Neural progenitor cell (in vitro differentiated cells): ENCODE data around the gene TMX4. TPM values are rescaled to one million over a fixed set of nuclear protein-coding genes. Genes with fewer than 3 reads are reported as not detected.

Experiments used
- DNase-seq: peaks from one replicate; pipeline ENCODE4 v3.0.0-alpha.2; 2016; ENCODE audit warnings: low spot score
- H2AFZ ChIP-seq: fragments of 200-600 bp; sonication (generic); replicated peaks from 2 replicates; pipeline ENCODE4 v1.6.1; 2016; ENCODE audit warnings: antibody characterized with exemption
- H3F3A ChIP-seq: fragments of 200-600 bp; sonication (generic); 2 replicates; pipeline ENCODE4 v1.6.1; 2016; ENCODE audit warnings: antibody characterized with exemption, low read depth
- H3K27ac ChIP-seq: fragments of 200-600 bp; sonication (generic); 2 replicates; pipeline ENCODE4 v1.5.1; 2016; ENCODE audit warnings: mild to moderate bottlenecking
- H3K27me3 ChIP-seq: fragments of 200-600 bp; sonication (generic); 2 replicates; pipeline ENCODE4 v1.6.1; 2016; ENCODE audit warnings: mild to moderate bottlenecking, moderate library complexity
- H3K36me3 ChIP-seq: fragments of 200-600 bp; sonication (generic); 2 replicates; pipeline ENCODE4 v1.5.1; 2016
- H3K4me1 ChIP-seq: fragments of 200-600 bp; sonication (generic); 2 replicates; pipeline ENCODE4 v1.6.1; 2016; ENCODE audit warnings: mixed run types
- H3K4me2 ChIP-seq: fragments of 200-600 bp; sonication (generic); 2 replicates; pipeline ENCODE4 v1.6.1; 2016
- H3K4me3 ChIP-seq: fragments of 200-600 bp; sonication (generic); 2 replicates; pipeline ENCODE4 v1.5.1; 2016
- H3K79me2 ChIP-seq: fragments of 200-600 bp; sonication (generic); 2 replicates; pipeline ENCODE4 v1.6.1; 2016; ENCODE audit warnings: low read depth
- H3K9ac ChIP-seq: fragments of 200-600 bp; sonication (generic); 2 replicates; pipeline ENCODE4 v1.6.1; 2016
- H3K9me3 ChIP-seq: fragments of 200-600 bp; sonication (generic); 2 replicates; pipeline ENCODE4 v1.5.1; 2016; ENCODE audit warnings: low read depth
- H4K20me1 ChIP-seq: fragments of 200-600 bp; sonication (generic); 2 replicates; pipeline ENCODE4 v1.6.1; 2016; ENCODE audit warnings: low read depth
- H3K27ac Mint-ChIP-seq: 3 replicates; pipeline ENCODE4 v1.8.0; 2021; ENCODE audit warnings: mixed read lengths
- H3K27me3 Mint-ChIP-seq: 2 replicates; pipeline ENCODE4 v1.8.0; 2022; ENCODE audit warnings: low read depth, mild to moderate bottlenecking, inconsistent platforms, moderate library complexity, mixed read lengths; ENCODE audit not compliant: insufficient read depth
- H3K36me3 Mint-ChIP-seq: 3 replicates; pipeline ENCODE4 v1.8.0; 2021; ENCODE audit warnings: mixed read lengths
- H3K4me1 Mint-ChIP-seq: 3 replicates; pipeline ENCODE4 v1.8.0; 2021; ENCODE audit warnings: mixed read lengths
- H3K4me3 Mint-ChIP-seq: 3 replicates; pipeline ENCODE4 v1.8.0; 2021; ENCODE audit warnings: mild to moderate bottlenecking, moderate library complexity, mixed read lengths
- H3K9me3 Mint-ChIP-seq: 3 replicates; pipeline ENCODE4 v1.8.0; 2020; ENCODE audit warnings: mixed read lengths
- CTCF ChIP-seq: fragments of 200-600 bp; sonication (generic); IDR thresholded peaks from 2 replicates; pipeline ENCODE4 v1.5.1; 2017; ENCODE audit warnings: antibody characterized with exemption, mild to moderate bottlenecking
- EZH2 ChIP-seq: fragments of 200-600 bp; sonication (generic); IDR thresholded peaks from 2 replicates; pipeline ENCODE4 v1.6.1; 2017; ENCODE audit warnings: antibody characterized with exemption, mild to moderate bottlenecking, moderate library complexity
- EZH2phosphoT487 ChIP-seq: fragments of 200-600 bp; sonication (generic); IDR thresholded peaks from 2 replicates; pipeline ENCODE4 v1.6.1; 2017; ENCODE audit warnings: antibody characterized with exemption
- total RNA-seq: library from RNA; depleted of rRNA; stranded (reverse); fragments of >200 nt; gene quantifications from 2 replicates; pipeline ENCODE4 v1.2.3, GENCODE V29; 2015; ENCODE audit warnings: low replicate concordance

TMX4 gene
- total RNA-seq, 1 donor from 2014 or later, result 10.4 TPM

- H3K36me3 ChIP-seq, result peaks cover 7% of the 10 kb centered on the region
- H3K9ac ChIP-seq, result no peak overlapping the region
- Mint-ChIP-seq H3K9me3 (peaks cover 7% of the 10 kb centered on the region), H3K27ac (no peak overlapping the region), H3K4me1 (no peaks in the 10 kb centered on the region), H3K36me3 (peaks cover 20% of the 10 kb centered on the region), H3K27me3 (no peaks in the 10 kb centered on the region), H3K4me3 (no peak overlapping the region)
- no peaks in the 10 kb centered on the region for H3K9me3 ChIP-seq
- TF ChIP-seq EZH2 (no peak), EZH2phosphoT487 (no peak), CTCF (no peak)
- H3K4me3 ChIP-seq, result no peak overlapping the region
- DNase-seq, result no peak
- no peaks in the 10 kb centered on the region for H3K27me3 ChIP-seq
- no peaks in the 10 kb centered on the region for H3K79me2 ChIP-seq
- no peaks in the 10 kb centered on the region for H3K4me1 ChIP-seq
- no peaks in the 10 kb centered on the region for H4K20me1 ChIP-seq
- no peak overlapping the region for H2AFZ ChIP-seq
- no peak overlapping the region for H3K4me2 ChIP-seq
- no peak overlapping the region for H3K27ac ChIP-seq
- no peaks in the 10 kb centered on the region for H3F3A ChIP-seq
Measured at GRCh38 chr20:7993238-7993637, 26.3 kb downstream of the TMX4 start.

GRCh38 chr20:7990385-7990784 lies 29.2 kb downstream of the TMX4 start:
- Histone ChIP-seq H2AFZ (no peak overlapping the region), H3K27ac (no peak overlapping the region), H3K4me2 (no peak overlapping the region), H3K9ac (no peak overlapping the region), H3K4me3 (no peak overlapping the region), H3K36me3 (peaks cover 7% of the 10 kb centered on the region), H4K20me1 (no peaks in the 10 kb centered on the region), H3K27me3 (no peaks in the 10 kb centered on the region), H3K9me3 (no peaks in the 10 kb centered on the region), H3K4me1 (no peaks in the 10 kb centered on the region), H3F3A (no peaks in the 10 kb centered on the region), H3K79me2 (no peaks in the 10 kb centered on the region)
- Mint-ChIP-seq H3K4me1 (no peaks in the 10 kb centered on the region), H3K36me3 (peaks cover 27% of the 10 kb centered on the region), H3K27ac (no peak overlapping the region), H3K4me3 (no peak overlapping the region), H3K27me3 (no peaks in the 10 kb centered on the region), H3K9me3 (peaks cover 7% of the 10 kb centered on the region)
- TF ChIP-seq EZH2 (no peak), EZH2phosphoT487 (no peak), CTCF (no peak)
- DNase-seq, result no peak

- no peak for DNase-seq
- H3K9ac ChIP-seq, result no peak overlapping the region
- TF ChIP-seq CTCF, result no peak
- TF ChIP-seq EZH2phosphoT487, result no peak
- no peak for TF ChIP-seq EZH2
- H3F3A ChIP-seq, result peaks cover 5% of the 10 kb centered on the region
- H4K20me1 ChIP-seq, result no peaks in the 10 kb centered on the region
- no peak overlapping the region for H3K4me3 Mint-ChIP-seq
- no peaks in the 10 kb centered on the region for H3K79me2 ChIP-seq
- H3K4me3 ChIP-seq, result no peak overlapping the region
- H3K36me3 ChIP-seq, result peaks cover 2% of the 10 kb centered on the region
- H3K4me2 ChIP-seq, result no peak overlapping the region
- H3K36me3 Mint-ChIP-seq, result peaks cover 19% of the 10 kb centered on the region
- H2AFZ ChIP-seq, result no peak overlapping the region
- H3K27me3 Mint-ChIP-seq, result no peaks in the 10 kb centered on the region
- no peaks in the 10 kb centered on the region for H3K9me3 ChIP-seq
- no peak overlapping the region for H3K27ac ChIP-seq
- peaks cover 5% of the 10 kb centered on the region for H3K9me3 Mint-ChIP-seq
- H3K4me1 ChIP-seq, result peaks cover 5% of the 10 kb centered on the region
- H3K4me1 Mint-ChIP-seq, result peaks cover 5% of the 10 kb centered on the region
- H3K27ac Mint-ChIP-seq, result no peak overlapping the region
- no peaks in the 10 kb centered on the region for H3K27me3 ChIP-seq
Measured at GRCh38 chr20:7989379-7989778, 30.2 kb downstream of the TMX4 start.
